Muscle of arm (tissue), 12 donors: ENCODE measurements around the gene CCNG1. TPM values are rescaled to one million over a fixed set of nuclear protein-coding genes. Genes with fewer than 3 reads are reported as not detected.

ENCODE experiments used
- DNase-seq: peaks from one replicate; pipeline ENCODE4 v3.0.0-alpha.2; 2013
- polyA plus RNA-seq, 12 donors: library from polyadenylated mRNA; unstranded; fragments of 120-200 nt; gene quantifications; one replicate each; pipeline ENCODE4 v1.2.1, GENCODE V29; 2013; ENCODE audit not compliant: insufficient read length in 12 of 12

Gene CCNG1
- polyA plus RNA-seq, 12 donors = 122 to 467 (median 357) TPM; not detected in 1

DNA sequence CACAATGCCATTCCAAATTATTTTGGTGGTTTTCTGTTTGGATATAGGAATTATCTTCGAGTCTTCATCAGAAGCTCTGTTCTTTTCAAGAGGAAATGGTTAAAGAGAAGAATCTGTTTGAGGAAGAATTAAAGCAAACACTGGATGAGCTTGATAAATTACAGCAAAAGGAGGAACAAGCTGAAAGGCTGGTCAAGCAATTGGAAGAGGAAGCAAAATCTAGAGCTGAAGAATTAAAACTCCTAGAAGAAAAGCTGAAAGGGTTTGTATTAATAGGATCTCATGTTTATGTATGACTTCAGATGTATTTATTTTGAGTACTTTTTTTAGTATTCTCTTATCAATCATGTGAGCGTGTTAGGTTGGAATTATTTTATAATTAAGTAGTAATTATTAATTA lies 38.0 kb downstream of the CCNG1 start:
- no peak for DNase-seq

DNA sequence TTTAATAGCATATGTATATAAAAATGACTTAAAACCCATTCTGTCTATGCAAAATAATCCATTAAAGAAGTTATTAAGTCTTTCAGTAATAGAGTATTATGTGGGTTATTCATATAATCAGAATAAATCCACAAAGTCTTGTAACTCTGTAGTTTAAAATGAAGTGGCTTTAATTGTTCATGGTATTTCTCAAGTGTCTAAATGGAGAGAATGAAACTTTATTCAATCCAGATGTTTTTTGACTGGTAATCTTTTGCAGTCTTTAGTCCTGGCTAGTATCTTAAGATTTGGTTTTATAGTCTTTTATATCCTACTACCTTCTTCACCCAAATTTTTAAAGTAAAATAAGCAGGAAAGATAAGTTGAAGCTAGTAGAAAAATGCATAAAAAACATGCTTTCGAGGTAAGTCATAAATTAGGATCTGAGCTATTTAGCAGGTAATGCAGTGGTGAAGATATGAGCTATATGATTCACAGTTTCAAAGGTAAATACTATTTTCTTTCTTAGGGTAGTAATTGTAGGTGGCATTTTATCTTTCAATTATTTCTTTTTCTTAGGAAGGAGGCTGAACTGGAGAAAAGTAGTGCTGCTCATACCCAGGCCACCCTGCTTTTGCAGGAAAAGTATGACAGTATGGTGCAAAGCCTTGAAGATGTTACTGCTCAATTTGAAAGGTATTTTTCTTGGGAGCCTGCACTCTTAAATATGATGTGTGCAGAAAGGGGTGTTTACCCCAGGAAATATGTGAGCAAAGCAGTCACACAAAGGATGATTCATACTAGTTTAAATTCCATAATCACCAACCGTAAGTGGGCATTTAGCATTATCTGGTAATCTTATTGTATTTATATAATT lies 41.0 kb downstream of the CCNG1 start:
- no peak for DNase-seq

DNA sequence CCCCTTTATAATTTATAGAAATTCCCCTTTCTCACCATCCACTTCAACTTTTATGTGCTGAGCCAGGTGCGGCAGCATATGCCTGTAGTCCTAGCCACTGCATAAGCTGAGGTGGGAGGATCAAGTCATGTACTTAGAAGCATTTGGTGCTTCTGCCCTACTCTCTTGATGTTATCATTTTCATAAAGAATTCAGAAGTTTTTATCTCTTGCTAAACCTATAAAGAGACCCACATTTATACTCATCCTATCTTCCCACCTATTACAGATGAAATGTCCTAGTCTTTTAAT lies 41.5 kb downstream of the CCNG1 start:
- DNase-seq = no peak

DNA sequence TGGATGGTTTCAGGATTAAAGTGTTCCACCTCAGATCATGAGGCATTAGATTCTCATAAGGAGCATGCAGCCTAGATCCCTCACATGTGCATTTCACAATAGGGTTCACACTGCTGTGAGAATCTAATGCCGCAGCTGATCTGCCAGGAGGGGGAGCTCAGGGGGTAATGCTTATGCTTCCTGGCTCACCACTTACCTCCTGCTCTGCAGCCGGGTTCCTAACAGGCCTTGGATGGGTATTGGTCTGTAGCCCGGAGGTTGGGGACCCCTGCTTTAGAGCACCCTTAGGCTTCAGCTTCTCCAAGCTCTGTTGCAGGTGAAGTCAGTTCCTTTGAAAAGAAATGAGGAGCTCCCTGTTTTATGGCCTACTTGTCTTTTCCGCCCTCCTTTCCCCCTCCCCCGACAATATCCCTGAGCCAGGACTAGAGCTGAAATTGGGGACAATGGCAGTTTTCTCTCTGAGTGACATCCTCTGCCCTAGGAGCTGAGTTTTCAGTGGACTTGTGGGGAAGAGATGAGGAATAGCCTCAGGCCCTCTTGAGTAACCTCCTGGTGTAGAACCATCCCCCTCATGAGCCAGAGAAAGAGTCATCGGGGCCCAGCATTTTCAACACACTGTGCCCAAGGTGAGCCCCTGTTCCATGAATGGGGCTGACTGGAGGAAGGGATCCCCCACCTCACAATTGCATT lies 51.8 kb downstream of the CCNG1 start:
- no peak for DNase-seq

DNA sequence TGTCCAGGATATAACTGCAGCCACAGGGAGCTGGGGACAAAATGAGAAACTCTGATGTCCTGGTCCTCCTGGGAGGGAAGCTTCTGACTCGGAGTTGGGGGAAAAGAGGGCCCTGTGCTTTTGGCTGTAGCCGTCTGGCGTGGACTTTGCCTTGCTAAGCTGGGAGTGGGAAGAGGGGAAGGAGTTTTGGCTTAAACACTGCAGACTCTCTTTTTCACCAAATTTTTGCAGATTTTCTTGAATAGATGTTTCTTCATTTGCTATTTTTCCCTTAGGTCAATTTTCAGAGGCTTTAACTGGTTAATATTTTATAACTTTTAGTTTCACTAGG lies 52.3 kb downstream of the CCNG1 start:
- DNase-seq = no peak

Other genes starting within 250 kb of the CCNG1 start
- 10 to 100 TPM in 10 of 12 donors, 1 to 10 TPM in 1, not detected in 1; 7.5 to 52.1 (median 42.6) TPM for gene NUDCD2, start 22.5 kb downstream of the CCNG1 start, polyA plus RNA-seq
- 10 to 100 TPM in 7 of 12 donors, 1 to 10 TPM in 4, not detected in 1; 6.9 to 20.1 (median 12.2) TPM for gene HMMR, start 23.0 kb downstream of the CCNG1 start, polyA plus RNA-seq
- 10 to 100 TPM in 11 of 12 donors, not detected in 1; 45.4 to 69.2 (median 55.4) TPM for gene MAT2B, start 68.0 kb downstream of the CCNG1 start, polyA plus RNA-seq